Stimulated activated naive B cell treated with anti-CD40 and anti-IgM and Interleukin-4, amounts not matched to agents 10 μg/mL and 1 μg/mL and 100 μg/mL, for 72 hours (primary cell): ENCODE measurements around the gene MRPL42.
"Not testable (repeated sequence)": the region's sequence is repeated elsewhere in the genome, so short reads cannot be mapped to it uniquely, and the experiment has no call there.

ENCODE experiments used
- ATAC-seq, 2 donors: fragments of 150-1000 bp; cut with Tn5 transposase; replicated peaks; 2 replicates each; pipeline ENCODE4 v1.10.0; 2021; ENCODE audit warnings: moderate library complexity in 1 of 2
- DNase-seq: peaks from one replicate; pipeline ENCODE4 v3.0.0; 2021
- H3K27ac Mint-ChIP-seq: one replicate; pipeline ENCODE4 v1.8.0; 2022; ENCODE audit warnings: mild to moderate bottlenecking, mixed read lengths
- H3K27me3 Mint-ChIP-seq, 2 donors: one replicate each; pipeline ENCODE4 v1.8.0; 2022; ENCODE audit warnings: mixed read lengths in 2 of 2
- H3K36me3 Mint-ChIP-seq, 2 donors: one replicate each; pipeline ENCODE4 v1.8.0; 2022; ENCODE audit warnings: mixed read lengths in 2 of 2, mild to moderate bottlenecking in 1 of 2
- H3K4me1 Mint-ChIP-seq, 2 donors: one replicate each; pipeline ENCODE4 v1.8.0; 2022; ENCODE audit warnings: mixed read lengths in 2 of 2, mild to moderate bottlenecking in 1 of 2
- H3K4me3 Mint-ChIP-seq, 2 donors: one replicate each; pipeline ENCODE4 v1.8.0; 2022; ENCODE audit warnings: mild to moderate bottlenecking in 2 of 2, mixed read lengths in 2 of 2, moderate library complexity in 1 of 2
- H3K9me3 Mint-ChIP-seq, 2 donors: one replicate each; pipeline ENCODE4 v1.8.0; 2022; ENCODE audit warnings: mixed read lengths in 2 of 2, mild to moderate bottlenecking in 1 of 2

Gene MRPL42

GRCh38 chr12:93498813-93499212, 31.5 kb downstream of the MRPL42 start:
- H3K9me3 Mint-ChIP-seq, H3K4me1 Mint-ChIP-seq, DNase-seq, H3K27me3 Mint-ChIP-seq, ATAC-seq, H3K27ac Mint-ChIP-seq, H3K4me3 Mint-ChIP-seq: not testable (repeated sequence)
- peaks cover 19 to 30% of the 10 kb centered on the region in 2 donors for H3K36me3 Mint-ChIP-seq

- no peak for ATAC-seq
- Mint-ChIP-seq H3K36me3 (peaks cover 16 to 28% of the 10 kb centered on the region in 2 donors), H3K4me3 (no peak overlapping the region), H3K4me1 (peaks cover 0 to 3% of the 10 kb centered on the region in 2 donors), H3K27ac (no peak overlapping the region), H3K9me3 (no peaks in the 10 kb centered on the region), H3K27me3 (no peaks in the 10 kb centered on the region)
- no peak for DNase-seq
Measured at GRCh38 chr12:93500201-93500600, 32.9 kb downstream of the MRPL42 start.

- ATAC-seq, result no peak
- Mint-ChIP-seq H3K4me1 (peaks cover 0 to 3% of the 10 kb centered on the region in 2 donors), H3K27ac (peak overlapping the region; percentile 59), H3K36me3 (peaks cover 20 to 31% of the 10 kb centered on the region in 2 donors), H3K27me3 (no peaks in the 10 kb centered on the region), H3K4me3 (no peak overlapping the region), H3K9me3 (no peaks in the 10 kb centered on the region)
- no peak for DNase-seq
Measured at GRCh38 chr12:93500667-93501066, 33.4 kb downstream of the MRPL42 start.

- Mint-ChIP-seq H3K36me3 (peaks cover 14 to 17% of the 10 kb centered on the region in 2 donors), H3K9me3 (no peaks in the 10 kb centered on the region), H3K27me3 (no peaks in the 10 kb centered on the region), H3K27ac (no peak overlapping the region), H3K4me3 (no peak overlapping the region), H3K4me1 (peaks cover 5 to 6% of the 10 kb centered on the region in 2 donors)
- ATAC-seq (no peak), DNase-seq (peak; percentile 23)
Measured at GRCh38 chr12:93502802-93503623, 35.7 kb downstream of the MRPL42 start.

- no peak overlapping the region for H3K4me3 Mint-ChIP-seq
- no peak overlapping the region for H3K27ac Mint-ChIP-seq
- H3K36me3 Mint-ChIP-seq, result peaks cover 17 to 23% of the 10 kb centered on the region in 2 donors
- no peak for DNase-seq
- no peak for ATAC-seq
- no peaks in the 10 kb centered on the region for H3K9me3 Mint-ChIP-seq
- H3K27me3 Mint-ChIP-seq, result no peaks in the 10 kb centered on the region
- peaks cover 5 to 6% of the 10 kb centered on the region in 2 donors for H3K4me1 Mint-ChIP-seq
Measured at GRCh38 chr12:93507165-93507564, 39.9 kb downstream of the MRPL42 start.

- Mint-ChIP-seq H3K36me3 (peaks cover 15 to 17% of the 10 kb centered on the region in 2 donors), H3K9me3 (no peaks in the 10 kb centered on the region), H3K4me1 (peaks cover 5 to 6% of the 10 kb centered on the region in 2 donors), H3K27ac (no peak overlapping the region), H3K4me3 (no peak overlapping the region), H3K27me3 (no peaks in the 10 kb centered on the region)
- ATAC-seq (no peak), DNase-seq (no peak)
Measured at GRCh38 chr12:93509506-93509905, 42.2 kb downstream of the MRPL42 start.

- H3K9me3 Mint-ChIP-seq, result no peaks in the 10 kb centered on the region
- H3K4me1 Mint-ChIP-seq, result no peaks in the 10 kb centered on the region
- no peak for DNase-seq
- no peaks in the 10 kb centered on the region for H3K27me3 Mint-ChIP-seq
- H3K4me3 Mint-ChIP-seq, result no peak overlapping the region
- ATAC-seq, result no peak
- peaks cover 2 to 11% of the 10 kb centered on the region in 2 donors for H3K36me3 Mint-ChIP-seq
- H3K27ac Mint-ChIP-seq, result no peak overlapping the region
Measured at GRCh38 chr12:93514853-93515252, 47.5 kb downstream of the MRPL42 start.

GRCh38 chr12:93518725-93519124, 51.4 kb downstream of the MRPL42 start:
- H3K9me3 Mint-ChIP-seq, result no peaks in the 10 kb centered on the region
- H3K27me3 Mint-ChIP-seq, result no peaks in the 10 kb centered on the region
- H3K4me1 Mint-ChIP-seq, result no peaks in the 10 kb centered on the region
- H3K27ac Mint-ChIP-seq, result no peak overlapping the region
- ATAC-seq, result no peak
- H3K4me3 Mint-ChIP-seq, result no peak overlapping the region
- no peak for DNase-seq
- H3K36me3 Mint-ChIP-seq, result peaks cover 0 to 5% of the 10 kb centered on the region in 2 donors

GRCh38 chr12:93519859-93520258, 52.5 kb downstream of the MRPL42 start:
- Mint-ChIP-seq H3K4me1 (no peaks in the 10 kb centered on the region), H3K4me3 (no peak overlapping the region), H3K27ac (no peak overlapping the region), H3K9me3 (no peaks in the 10 kb centered on the region), H3K36me3 (peaks cover 0 to 4% of the 10 kb centered on the region in 2 donors), H3K27me3 (peaks cover 5 to 7% of the 10 kb centered on the region in 2 donors)
- DNase-seq (no peak), ATAC-seq (no peak)

GRCh38 chr12:93520454-93520853, 53.1 kb downstream of the MRPL42 start:
- DNase-seq (no peak), ATAC-seq (no peak)
- H3K36me3 Mint-ChIP-seq, result no peaks in the 10 kb centered on the region
- no peak overlapping the region for H3K27ac Mint-ChIP-seq
- peaks cover 5 to 7% of the 10 kb centered on the region in 2 donors for H3K27me3 Mint-ChIP-seq
- no peaks in the 10 kb centered on the region for H3K4me1 Mint-ChIP-seq
- H3K9me3 Mint-ChIP-seq, result no peaks in the 10 kb centered on the region
- no peak overlapping the region for H3K4me3 Mint-ChIP-seq

- Mint-ChIP-seq H3K9me3 (no peaks in the 10 kb centered on the region), H3K4me3 (no peak overlapping the region), H3K27me3 (peaks cover 5 to 7% of the 10 kb centered on the region in 2 donors), H3K27ac (no peak overlapping the region), H3K4me1 (no peaks in the 10 kb centered on the region), H3K36me3 (no peaks in the 10 kb centered on the region)
- no peak for ATAC-seq
- DNase-seq, result no peak
Measured at GRCh38 chr12:93521225-93522080, 54.1 kb downstream of the MRPL42 start.

- no peak for DNase-seq
- H3K9me3 Mint-ChIP-seq, result no peaks in the 10 kb centered on the region
- H3K4me3 Mint-ChIP-seq, result no peak overlapping the region
- H3K27me3 Mint-ChIP-seq, result peaks cover 5 to 9% of the 10 kb centered on the region in 2 donors
- ATAC-seq, result no peak
- no peaks in the 10 kb centered on the region for H3K4me1 Mint-ChIP-seq
- no peaks in the 10 kb centered on the region for H3K36me3 Mint-ChIP-seq
- no peak overlapping the region for H3K27ac Mint-ChIP-seq
Measured at GRCh38 chr12:93524386-93525133, 57.2 kb downstream of the MRPL42 start.

GRCh38 chr12:93526786-93527428, 59.6 kb downstream of the MRPL42 start:
- Mint-ChIP-seq H3K27me3 (peaks cover 5 to 11% of the 10 kb centered on the region in 2 donors), H3K4me3 (no peak overlapping the region), H3K4me1 (no peaks in the 10 kb centered on the region), H3K36me3 (no peaks in the 10 kb centered on the region), H3K27ac (no peak overlapping the region), H3K9me3 (no peaks in the 10 kb centered on the region)
- DNase-seq (no peak), ATAC-seq (no peak)

- Mint-ChIP-seq H3K27me3 (peaks cover 0 to 5% of the 10 kb centered on the region in 2 donors), H3K36me3 (peaks cover 2 to 6% of the 10 kb centered on the region in 2 donors), H3K9me3 (peaks cover 5 to 11% of the 10 kb centered on the region in 2 donors), H3K4me3 (no peak overlapping the region), H3K27ac (no peak overlapping the region), H3K4me1 (peaks cover 4% of the 10 kb centered on the region in 2 donors)
- DNase-seq (no peak), ATAC-seq (no peak)
Measured at GRCh38 chr12:93530358-93530757, 63.0 kb downstream of the MRPL42 start.
